ENCODE measurements around the gene PRDM16. TPM values are rescaled to one million over a fixed set of nuclear protein-coding genes. Genes with fewer than 3 reads are reported as not detected.

The PRDM16 gene
- total RNA-seq, 1 experiment from 2014 or later = not detected

- no TSS peak for BruUV-seq (replicated peaks)
- Mint-ChIP-seq H3K36me3 (ENCODE audit: insufficient read depth, unreplicated experiment) (no peaks in the 10 kb centered on the region), H3K27me3 (ENCODE audit: insufficient read depth, unreplicated experiment) (peaks cover 36% of the 10 kb centered on the region), H3K9me3 (ENCODE audit: unreplicated experiment) (no peaks in the 10 kb centered on the region), H3K4me1 (ENCODE audit: insufficient read depth, unreplicated experiment) (no peaks in the 10 kb centered on the region), H3K27ac (ENCODE audit: low read depth, unreplicated experiment) (no peak overlapping the region), H3K4me3 (ENCODE audit: unreplicated experiment) (no peak overlapping the region)
- intact Hi-C loops (cut with micrococcal nuclease) = no loop called here
- TF ChIP-seq CTCF (IDR thresholded peaks at IDR 0.05; ENCODE audit: unreplicated experiment) = no peak
- no peak for DNase-seq (ENCODE audit: unreplicated experiment)
- CTCF ChIA-PET = interaction anchor here (0.6 to 2.0 kb wide), 4 partner anchors 8 to 1163 kb away, joined by 3 to 5 read pairs (median 4); no protein-coding TSS in a partner anchor
- POLR2A ChIA-PET = no interaction called here
Observed at GRCh38 chr1:3432306-3432705, 363.3 kb downstream of the PRDM16 start.

- DNase-seq (ENCODE audit: unreplicated experiment) = no peak
- Mint-ChIP-seq H3K36me3 (ENCODE audit: insufficient read depth, unreplicated experiment) (no peaks in the 10 kb centered on the region), H3K27me3 (ENCODE audit: insufficient read depth, unreplicated experiment) (peaks cover 36% of the 10 kb centered on the region), H3K27ac (ENCODE audit: low read depth, unreplicated experiment) (no peak overlapping the region), H3K9me3 (ENCODE audit: unreplicated experiment) (no peaks in the 10 kb centered on the region), H3K4me1 (ENCODE audit: insufficient read depth, unreplicated experiment) (no peaks in the 10 kb centered on the region), H3K4me3 (ENCODE audit: unreplicated experiment) (no peak overlapping the region)
- ChIA-PET CTCF (no interaction called here), POLR2A (no interaction called here)
- BruUV-seq (replicated peaks) = no TSS peak
- TF ChIP-seq CTCF (IDR thresholded peaks at IDR 0.05; ENCODE audit: unreplicated experiment) = no peak
- intact Hi-C loops (cut with micrococcal nuclease) = no loop called here
Observed at GRCh38 chr1:3433076-3433475, 364.1 kb downstream of the PRDM16 start.

GRCh38 chr1:3433596-3434320 is 364.8 kb downstream of the PRDM16 start:
- Mint-ChIP-seq H3K27ac (ENCODE audit: low read depth, unreplicated experiment) (no peak overlapping the region), H3K4me3 (ENCODE audit: unreplicated experiment) (no peak overlapping the region), H3K4me1 (ENCODE audit: insufficient read depth, unreplicated experiment) (no peaks in the 10 kb centered on the region), H3K27me3 (ENCODE audit: insufficient read depth, unreplicated experiment) (peaks cover 36% of the 10 kb centered on the region), H3K36me3 (ENCODE audit: insufficient read depth, unreplicated experiment) (no peaks in the 10 kb centered on the region), H3K9me3 (ENCODE audit: unreplicated experiment) (no peaks in the 10 kb centered on the region)
- intact Hi-C loops (cut with micrococcal nuclease) = no loop called here
- no peak for TF ChIP-seq CTCF (IDR thresholded peaks at IDR 0.05; ENCODE audit: unreplicated experiment)
- ChIA-PET CTCF (no interaction called here), POLR2A (no interaction called here)
- no peak for DNase-seq (ENCODE audit: unreplicated experiment)
- no TSS peak for BruUV-seq (replicated peaks)

- Mint-ChIP-seq H3K27ac (ENCODE audit: low read depth, unreplicated experiment) (no peak overlapping the region), H3K9me3 (ENCODE audit: unreplicated experiment) (no peaks in the 10 kb centered on the region), H3K4me1 (ENCODE audit: insufficient read depth, unreplicated experiment) (no peaks in the 10 kb centered on the region), H3K27me3 (ENCODE audit: insufficient read depth, unreplicated experiment) (peaks cover 36% of the 10 kb centered on the region), H3K36me3 (ENCODE audit: insufficient read depth, unreplicated experiment) (no peaks in the 10 kb centered on the region), H3K4me3 (ENCODE audit: unreplicated experiment) (no peak overlapping the region)
- POLR2A ChIA-PET = no interaction called here
- intact Hi-C loops (cut with micrococcal nuclease) = no loop called here
- no TSS peak for BruUV-seq (replicated peaks)
- CTCF ChIA-PET = no interaction called here
- no peak for TF ChIP-seq CTCF (IDR thresholded peaks at IDR 0.05; ENCODE audit: unreplicated experiment)
- no peak for DNase-seq (ENCODE audit: unreplicated experiment)
Observed at GRCh38 chr1:3434406-3435110, 365.6 kb downstream of the PRDM16 start.

Measured in MCF 10A (cell line).